ENCODE data around the gene BICRA.

BICRA gene

GRCh38 chr19:47609906-47610894 lies 1.3 kb downstream of the BICRA start:
- H3K36me3 ChIP-seq (ENCODE audit: low read depth), result peaks cover 4% of the 10 kb centered on the region; the same call in 1 of the 2 replicates
- H3K4me1 ChIP-seq (ENCODE audit: insufficient read depth, poor library complexity, severe bottlenecking), result peaks cover 3% of the 10 kb centered on the region
- TF ChIP-seq CTCF (IDR thresholded peaks at IDR 0.05; ENCODE audit: poor library complexity, severe bottlenecking), result no peak
- DNase-seq (ENCODE audit: low spot score) (no peak), ATAC-seq (ENCODE audit: low read depth) (peak; percentile 28; the same call in 2 of the 3 replicates)
- peak overlapping the region; percentile 70 for H3K27ac ChIP-seq (ENCODE audit: poor library complexity, severe bottlenecking)
- H3K9me3 ChIP-seq (ENCODE audit: severe bottlenecking), result no peaks in the 10 kb centered on the region
- no peaks in the 10 kb centered on the region for H3K27me3 ChIP-seq (ENCODE audit: insufficient read depth, poor library complexity, severe bottlenecking)
- peak overlapping the region; percentile 94 for H3K4me3 ChIP-seq (ENCODE audit: severe bottlenecking)

GRCh38 chr19:47610902-47611301 lies 2.0 kb downstream of the BICRA start:
- ATAC-seq (ENCODE audit: low read depth) (no peak), DNase-seq (ENCODE audit: low spot score) (no peak)
- H3K27ac ChIP-seq (ENCODE audit: poor library complexity, severe bottlenecking), result no peak overlapping the region
- no peaks in the 10 kb centered on the region for H3K9me3 ChIP-seq (ENCODE audit: severe bottlenecking)
- no peaks in the 10 kb centered on the region for H3K27me3 ChIP-seq (ENCODE audit: insufficient read depth, poor library complexity, severe bottlenecking)
- peaks cover 4% of the 10 kb centered on the region; the same call in 1 of the 2 replicates for H3K36me3 ChIP-seq (ENCODE audit: low read depth)
- H3K4me3 ChIP-seq (ENCODE audit: severe bottlenecking), result no peak overlapping the region
- H3K4me1 ChIP-seq (ENCODE audit: insufficient read depth, poor library complexity, severe bottlenecking), result peaks cover 3% of the 10 kb centered on the region
- TF ChIP-seq CTCF (IDR thresholded peaks at IDR 0.05; ENCODE audit: poor library complexity, severe bottlenecking), result no peak

- Histone ChIP-seq H3K27me3 (ENCODE audit: insufficient read depth, poor library complexity, severe bottlenecking) (no peaks in the 10 kb centered on the region), H3K9me3 (ENCODE audit: severe bottlenecking) (no peaks in the 10 kb centered on the region), H3K27ac (ENCODE audit: poor library complexity, severe bottlenecking) (no peak overlapping the region), H3K4me3 (ENCODE audit: severe bottlenecking) (no peak overlapping the region), H3K36me3 (ENCODE audit: low read depth) (peaks cover 13% of the 10 kb centered on the region; the same call in 1 of the 2 replicates), H3K4me1 (ENCODE audit: insufficient read depth, poor library complexity, severe bottlenecking) (peaks cover 3% of the 10 kb centered on the region)
- no peak for ATAC-seq (ENCODE audit: low read depth)
- no peak for DNase-seq (ENCODE audit: low spot score)
- TF ChIP-seq CTCF (IDR thresholded peaks at IDR 0.05; ENCODE audit: poor library complexity, severe bottlenecking), result no peak
These were observed 4.5 kb downstream of the BICRA start for GRCh38 chr19:47613165-47614020.

GRCh38 chr19:47614021-47614295 lies 5.0 kb downstream of the BICRA start:
- no peaks in the 10 kb centered on the region for H3K27me3 ChIP-seq (ENCODE audit: insufficient read depth, poor library complexity, severe bottlenecking)
- no peak for DNase-seq (ENCODE audit: low spot score)
- no peak for ATAC-seq (ENCODE audit: low read depth)
- peaks cover 3% of the 10 kb centered on the region for H3K4me1 ChIP-seq (ENCODE audit: insufficient read depth, poor library complexity, severe bottlenecking)
- no peak overlapping the region for H3K4me3 ChIP-seq (ENCODE audit: severe bottlenecking)
- no peaks in the 10 kb centered on the region for H3K9me3 ChIP-seq (ENCODE audit: severe bottlenecking)
- no peak overlapping the region for H3K27ac ChIP-seq (ENCODE audit: poor library complexity, severe bottlenecking)
- TF ChIP-seq CTCF (IDR thresholded peaks at IDR 0.05; ENCODE audit: poor library complexity, severe bottlenecking), result no peak
- H3K36me3 ChIP-seq (ENCODE audit: low read depth), result peaks cover 13% of the 10 kb centered on the region; the same call in 1 of the 2 replicates

Measured in RWPE2 (cell line).